HCT116 (cell line): ENCODE results near the gene FRRS1L. TPM values are rescaled to one million over a fixed set of nuclear protein-coding genes. Genes with fewer than 3 reads are reported as not detected.
A peak's percentile ranks its signal among the peaks of the same experiment; 100 is the strongest.

Source experiments
- ATAC-seq: fragments of 200-7000 bp; cut with Tn5 transposase; 2 replicates; pipeline ENCODE4 v1.9.1; 2020; ENCODE audit warnings: mild to moderate bottlenecking, moderate library complexity
- BruUV-seq: library from RNA; stranded (reverse); fragments of 400-500 nt; replicated peaks from 2 replicates; lab custom pipeline; 2021; lab: Mats Ljungman, UMichigan
- CTCF ChIA-PET: fragments of 300-600 bp; sonication (Branson Sonifier 250); formaldehyde crosslinking; loops from one replicate; lab custom pipeline; 2021; ENCODE audit warnings: antibody characterized with exemption; lab: Charles Lee
- POLR2A ChIA-PET: fragments of 300-600, 350-600 bp; sonication (Branson Sonifier 250); formaldehyde crosslinking; loops from one replicate; lab custom pipeline; 2021; ENCODE audit warnings: antibody characterized with exemption; lab: Charles Lee
- RAD21 ChIA-PET, 2 experiments: fragments of 300-600 bp; sonication (Branson Sonifier 250); formaldehyde crosslinking; loops; one replicate each; lab custom pipeline; 2023; ENCODE audit warnings: low total read pairs in 2 of 2; ENCODE audit not compliant: uncharacterized antibody in 2 of 2, unreplicated experiment in 2 of 2, low non-redundant PET in 1 of 2; lab: Charles Lee
- DNase-seq: peaks from one replicate; pipeline ENCODE4 v3.0.0-alpha.2; 2010; ENCODE audit warnings: low read depth, low spot score
- H2AFZ ChIP-seq: fragments of 200-600 bp; shearing (Covaris generic), sonication (generic); 2 replicates; pipeline ENCODE4 v1.6.1; 2017; ENCODE audit warnings: low read depth, mixed run types, mixed read lengths, antibody characterized with exemption, low read length; ENCODE audit not compliant: poor library complexity, severe bottlenecking
- H3K27ac ChIP-seq: 2 replicates; pipeline ENCODE4 v1.5.1; 2012; ENCODE audit warnings: low read depth, low read length
- H3K27me3 ChIP-seq: fragments of 200-600 bp; sonication (generic); 2 replicates; pipeline ENCODE4 v1.6.1; 2016; ENCODE audit warnings: mixed run types, low read length, mixed read lengths; ENCODE audit not compliant: insufficient read depth
- H3K36me3 ChIP-seq, 2 experiments: fragments of 200-500 bp in 1 of 2; fragments of 200-600 bp in 1 of 2; sonication (Bioruptor generic) in 1 of 2; sonication (generic) in 1 of 2; 2 replicates each; pipeline versions ENCODE4 v1.5.1 to v1.6.1; 2014 to 2016; ENCODE audit warnings: low read length in 2 of 2, inconsistent platforms in 1 of 2, mixed read lengths in 1 of 2, mixed run types in 1 of 2; ENCODE audit not compliant: insufficient read depth in 2 of 2, control insufficient read depth in 1 of 2
- H3K4me1 ChIP-seq, 2 experiments: fragments of 200-600 bp in 1 of 2; sonication (generic) in 1 of 2; 2 replicates each; pipeline versions ENCODE4 v1.5.1 to v1.6.1; 2012 to 2017; ENCODE audit warnings: low read length in 2 of 2, inconsistent platforms in 1 of 2, mild to moderate bottlenecking in 1 of 2, mixed read lengths in 1 of 2, mixed run types in 1 of 2, moderate library complexity in 1 of 2; ENCODE audit not compliant: insufficient read depth in 2 of 2, control insufficient read depth in 1 of 2
- H3K4me2 ChIP-seq: fragments of 200-600 bp; sonication (generic); 2 replicates; pipeline ENCODE4 v1.6.1; 2017; ENCODE audit warnings: mixed run types, low read length, mixed read lengths
- H3K4me3 ChIP-seq, 2 experiments: fragments of 200-600 bp in 1 of 2; sonication (generic) in 1 of 2; replicated peaks in 1 of 2; 2 replicates each; pipeline ENCODE4 v1.5.1; 2011 to 2016; ENCODE audit warnings: low read length in 2 of 2, control low read depth in 1 of 2, low read depth in 1 of 2, mild to moderate bottlenecking in 1 of 2, mixed read lengths in 1 of 2, mixed run types in 1 of 2
- H3K79me2 ChIP-seq: fragments of 200-600 bp; sonication (generic); 2 replicates; pipeline ENCODE4 v1.6.1; 2017; ENCODE audit warnings: mild to moderate bottlenecking, mixed run types, low read length, moderate library complexity, mixed read lengths; ENCODE audit not compliant: insufficient read depth
- H3K9ac ChIP-seq: fragments of 200-600 bp; sonication (generic); 2 replicates; pipeline ENCODE4 v1.6.1; 2016; ENCODE audit warnings: low read length, mixed read lengths
- H3K9me2 ChIP-seq: fragments of 200-600 bp; sonication (generic), shearing (Covaris generic); 2 replicates; pipeline ENCODE4 v1.6.1; 2017; ENCODE audit warnings: mixed run types, mild to moderate bottlenecking, moderate library complexity; ENCODE audit not compliant: insufficient read depth
- H3K9me3 ChIP-seq, 2 experiments: fragments of 200-500 bp in 1 of 2; fragments of 200-600 bp in 1 of 2; sonication (Bioruptor generic) in 1 of 2; sonication (generic) in 1 of 2; 2 replicates each; pipeline ENCODE4 v1.6.1; 2014 to 2017; ENCODE audit warnings: low read length in 2 of 2, mixed read lengths in 2 of 2, inconsistent platforms in 1 of 2, low read depth in 1 of 2, mild to moderate bottlenecking in 1 of 2, mixed run types in 1 of 2, moderate library complexity in 1 of 2; ENCODE audit not compliant: control insufficient read depth in 1 of 2, insufficient read depth in 1 of 2
- H4K20me1 ChIP-seq: fragments of 200-600 bp; sonication (generic), shearing (Covaris generic); 2 replicates; pipeline ENCODE4 v1.6.1; 2017; ENCODE audit warnings: mixed run types, mild to moderate bottlenecking, moderate library complexity; ENCODE audit not compliant: insufficient read depth
- CEBPB ChIP-seq: IDR thresholded peaks from 2 replicates; pipeline ENCODE4 v1.6.1; 2012; ENCODE audit warnings: low read depth
- CTCF ChIP-seq, 3 experiments: fragments of 200-600 bp in 1 of 3; sonication (generic) in 1 of 3; IDR thresholded peaks in 2 of 3; conservative IDR thresholded peaks in 1 of 3; 2 replicates each; pipeline ENCODE4 v1.5.1; 2012 to 2017; ENCODE audit warnings: low read depth in 2 of 3, low read length in 2 of 3, antibody characterized with exemption in 1 of 3, borderline replicate concordance in 1 of 3, control low read depth in 1 of 3, mild to moderate bottlenecking in 1 of 3, mixed read lengths in 1 of 3, mixed run types in 1 of 3, moderate library complexity in 1 of 3; ENCODE audit not compliant: insufficient read depth in 1 of 3
- EZH2 ChIP-seq: fragments of 200-600 bp; sonication (generic); IDR thresholded peaks from 2 replicates; pipeline ENCODE4 v1.6.1; 2017; ENCODE audit warnings: antibody characterized with exemption, mixed run types
- RAD21 ChIP-seq: IDR thresholded peaks from 2 replicates; pipeline ENCODE4 v1.6.1; 2012; ENCODE audit warnings: low read depth, mild to moderate bottlenecking
- SIN3A ChIP-seq: IDR thresholded peaks from 2 replicates; pipeline ENCODE4 v1.6.1; 2012; ENCODE audit warnings: low read depth
- ZFX ChIP-seq: fragments of 450-650 bp; IDR thresholded peaks from 2 replicates; pipeline ENCODE4 v1.6.1; 2017
- ZNF274 ChIP-seq: fragments of 200-500 bp; sonication (Bioruptor generic); IDR thresholded peaks from 2 replicates; pipeline ENCODE4 v1.6.1; 2014; ENCODE audit warnings: mild to moderate bottlenecking, low read depth, low read length, inconsistent platforms
- intact Hi-C: fragments of 100-400 bp; cut with micrococcal nuclease; formaldehyde crosslinking; loops from 2 replicates; pipeline ENCODE4 v1.10.0; 2022
- total RNA-seq: library from RNA; stranded (reverse); gene quantifications from one replicate; pipeline ENCODE4 v1.2.1, GENCODE V29; 2021; ENCODE audit not compliant: unreplicated experiment

Gene FRRS1L
- total RNA-seq, 1 experiment from 2014 or later: not detected

- H3K27ac ChIP-seq: no peak overlapping the region
- no peaks in the 10 kb centered on the region for H3K9me2 ChIP-seq
- no peak overlapping the region for H3K9ac ChIP-seq
- no peak overlapping the region for H3K4me2 ChIP-seq
- ATAC-seq (peak; percentile 81), DNase-seq (peak; percentile 15)
- CTCF ChIA-PET: interaction anchor here (2.0 to 2.8 kb wide), 2 partner anchors 9 to 124 kb away, joined by 9 to 14 read pairs; no protein-coding TSS in a partner anchor
- no peaks in the 10 kb centered on the region for H3K4me1 ChIP-seq
- no TSS peak for BruUV-seq
- intact Hi-C loops: loop anchor here (1.0 to 5.0 kb wide), 3 partner anchors 128 to 329 kb away; partner anchors contain the start of gene EPB41L4B
- RAD21 ChIA-PET: no interaction called here
- H3K9me3 ChIP-seq: no peaks in the 10 kb centered on the region
- POLR2A ChIA-PET: no interaction called here
- no peaks in the 10 kb centered on the region for H3K27me3 ChIP-seq
- no peak overlapping the region for H3K4me3 ChIP-seq
- no peaks in the 10 kb centered on the region for H3K79me2 ChIP-seq
- no peaks in the 10 kb centered on the region for H3K36me3 ChIP-seq
- H4K20me1 ChIP-seq: no peaks in the 10 kb centered on the region
- TF ChIP-seq CTCF (IDR thresholded peaks at IDR 0.05 in 2 of 3, conservative IDR thresholded peaks at IDR 0.05 in 1 of 3; ENCODE audit: borderline replicate concordance in 1 of 3, insufficient read depth in 1 of 3, low read depth in 2 of 3, low read length in 2 of 3) (peak; percentile 61 to 69 (median 61); a peak in 5 of 6 replicates), SIN3A (no peak), RAD21 (peak; percentile 83)
- H2AFZ ChIP-seq: no peak overlapping the region
These were observed 25.8 kb upstream of the FRRS1L start for GRCh38 chr9:109192732-109193361.

GRCh38 chr9:109191746-109192145 lies 24.7 kb upstream of the FRRS1L start:
- Histone ChIP-seq H2AFZ (no peak overlapping the region), H3K9ac (no peak overlapping the region), H3K4me1 (no peaks in the 10 kb centered on the region), H4K20me1 (no peaks in the 10 kb centered on the region), H3K9me3 (no peaks in the 10 kb centered on the region), H3K27ac (no peak overlapping the region), H3K36me3 (no peaks in the 10 kb centered on the region), H3K79me2 (no peaks in the 10 kb centered on the region), H3K4me3 (no peak overlapping the region), H3K4me2 (no peak overlapping the region), H3K9me2 (no peaks in the 10 kb centered on the region), H3K27me3 (no peaks in the 10 kb centered on the region)
- TF ChIP-seq CEBPB: no peak
- no peak for TF ChIP-seq EZH2
- no peak for TF ChIP-seq RAD21
- TF ChIP-seq ZFX: no peak
- TF ChIP-seq ZNF274: no peak
- TF ChIP-seq SIN3A: no peak
- POLR2A ChIA-PET: no interaction called here
- no peak for DNase-seq
- BruUV-seq: no TSS peak
- RAD21 ChIA-PET: no interaction called here
- intact Hi-C loops: loop anchor here (1.0 to 5.0 kb wide), 3 partner anchors 130 to 331 kb away; partner anchors contain the start of gene EPB41L4B
- ATAC-seq: no peak
- CTCF ChIA-PET: interaction anchor here (2.8 kb wide), 1 partner anchor 8 kb away, joined by 14 read pairs; no protein-coding TSS in a partner anchor
